Right ventricle myocardium superior (tissue), 1 donor: ENCODE measurements around the gene HSD17B1. TPM values are rescaled to one million over a fixed set of nuclear protein-coding genes. Genes with fewer than 3 reads are reported as not detected.
A peak's percentile ranks its signal among the peaks of the same experiment; 100 is the strongest.
"Not testable (repeated sequence)": the region's sequence is repeated elsewhere in the genome, so short reads cannot be mapped to it uniquely, and the experiment has no call there.

Experiments used
- ATAC-seq: fragments of 200-7000 bp; cut with Tn5 transposase; one replicate; pipeline ENCODE4 v1.9.1; 2020; ENCODE audit warnings: mild to moderate bottlenecking; ENCODE audit not compliant: poor library complexity
- DNase-seq: peaks from one replicate; pipeline ENCODE4 v3.0.0-alpha.2; 2020
- intact Hi-C: fragments of 100-400 bp; cut with DNase I; formaldehyde crosslinking; loops from one replicate; pipeline ENCODE4 v1.11.2; 2022
- long read RNA-seq: library from polyadenylated mRNA; unstranded; transcript quantifications from one replicate; pipeline ENCODE4 v2.0.0, GENCODE V29; 2021
- total RNA-seq: library from RNA; stranded (reverse); fragmentation: NEBNext Ultra II Directional; extraction: Animal tissue kit (Norgen Biotek cat#: 25700); gene quantifications from one replicate; pipeline ENCODE4 v1.2.1, GENCODE V29; 2021
- donor health status: DM: no; HTN: yes; CAD: no; lungs with severe emphysema.

HSD17B1 gene
- total RNA-seq = 0.78 TPM
- long read RNA-seq, partial matches to known transcripts = 1 of 2 reads
- long read RNA-seq, other reads (novel, unspliced or antisense) = 1 of 2 reads

DNA sequence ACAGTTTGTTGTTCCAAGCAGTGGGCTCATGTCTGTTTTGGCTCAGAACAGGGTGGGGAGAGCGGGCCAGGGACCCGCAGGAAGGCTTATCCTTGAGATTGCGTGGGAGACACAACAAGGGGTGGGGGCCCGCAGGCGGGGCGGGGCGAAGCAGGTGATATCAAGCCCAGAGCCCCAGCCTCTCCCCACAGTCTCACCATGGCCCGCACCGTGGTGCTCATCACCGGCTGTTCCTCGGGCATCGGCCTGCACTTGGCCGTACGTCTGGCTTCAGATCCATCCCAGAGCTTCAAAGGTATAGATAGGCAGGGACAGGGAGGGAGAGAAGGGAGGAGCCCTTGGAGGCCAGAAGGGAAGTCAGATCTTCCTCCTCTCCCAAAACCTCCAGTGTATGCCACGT is at the start of gene HSD17B1:
Gene HSD17B1 (plus strand): TSS at position 188 of the 400 bp plus-strand sequence. CDS start 11 bp downstream, at position 199.
- intact Hi-C loops, ATAC-seq: not testable (repeated sequence)
- DNase-seq = peak; percentile 35

- intact Hi-C loops = no loop called here
- ATAC-seq (no peak), DNase-seq (no peak)
These were observed 49.8 kb upstream of the HSD17B1 start for GRCh38 chr17:42502926-42503325.

GRCh38 chr17:42507671-42508070 is 45.1 kb upstream of the HSD17B1 start:
- intact Hi-C loops = no loop called here
- ATAC-seq = no peak
- DNase-seq = no peak

GRCh38 chr17:42508426-42509165 is 44.1 kb upstream of the HSD17B1 start:
- no peak for DNase-seq
- intact Hi-C loops = no loop called here
- no peak for ATAC-seq

DNA sequence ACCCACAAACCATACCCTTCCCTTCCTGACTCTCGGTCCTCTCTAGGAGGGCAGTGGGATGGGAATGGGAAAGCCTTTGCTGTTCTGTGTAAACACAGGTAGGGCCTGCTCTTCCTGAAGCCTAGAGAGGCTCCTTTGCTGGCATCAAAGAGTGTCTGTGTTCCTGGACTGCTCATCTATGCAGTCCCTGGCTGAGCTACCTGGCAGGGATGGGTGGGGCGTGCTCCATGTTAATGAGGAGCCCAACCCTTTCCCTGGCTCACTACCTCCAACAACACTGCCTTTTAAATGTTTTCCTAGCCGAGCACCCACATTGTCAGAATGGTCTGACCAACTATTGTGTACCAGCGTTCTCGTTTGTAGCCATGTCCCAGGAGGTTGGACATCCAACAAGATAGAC is 43.3 kb upstream of the HSD17B1 start:
- intact Hi-C loops = no loop called here
- DNase-seq = no peak
- ATAC-seq = no peak

DNA sequence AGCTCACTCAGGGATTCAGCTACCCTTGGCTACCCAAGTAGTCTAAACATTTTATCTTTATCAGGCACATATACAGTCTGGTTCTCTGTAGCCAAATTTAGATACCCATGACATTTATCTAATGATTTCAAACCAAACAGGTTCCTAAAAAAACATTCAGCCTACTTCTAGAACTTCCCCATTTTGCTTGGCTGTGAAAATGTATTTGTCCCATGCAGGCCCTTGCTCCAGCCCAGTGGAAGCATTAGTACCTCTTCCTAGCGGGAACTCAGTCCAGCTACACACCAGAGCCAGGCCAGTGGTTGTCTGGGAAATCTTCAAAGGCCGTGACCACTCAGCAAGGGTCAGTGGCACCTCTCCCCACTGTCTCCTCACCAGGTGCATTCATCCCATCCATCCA is 42.9 kb upstream of the HSD17B1 start:
- ATAC-seq (no peak), DNase-seq (no peak)
- intact Hi-C loops = no loop called here

DNA sequence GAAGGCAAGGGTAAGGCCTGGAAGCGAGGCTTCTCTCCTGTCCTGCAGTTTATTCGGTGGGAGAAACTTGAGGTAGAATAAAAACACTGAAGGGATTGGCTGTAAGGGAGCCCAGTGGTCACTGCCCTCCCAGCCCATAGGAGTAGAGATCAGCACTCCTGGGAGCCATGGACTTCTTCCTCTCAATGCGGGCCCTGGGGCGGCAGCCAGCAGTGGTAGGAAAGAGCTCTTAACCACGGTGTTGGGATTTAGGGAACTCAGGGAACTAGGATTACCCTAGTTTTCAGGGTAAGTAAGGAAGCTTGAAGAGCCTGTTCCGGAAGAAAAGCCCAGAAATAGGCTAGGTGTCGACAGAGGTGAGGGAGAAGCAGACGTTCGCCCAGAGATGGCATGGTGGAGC is 40.5 kb upstream of the HSD17B1 start:
- DNase-seq (no peak), ATAC-seq (peak; percentile 7)
- intact Hi-C loops = no loop called here

GRCh38 chr17:42512733-42513251 is 39.9 kb upstream of the HSD17B1 start:
- intact Hi-C loops = no loop called here
- no peak for DNase-seq
- no peak for ATAC-seq

- ATAC-seq (no peak), DNase-seq (no peak)
- intact Hi-C loops = no loop called here
These were observed 39.0 kb upstream of the HSD17B1 start for GRCh38 chr17:42513686-42514085.

- intact Hi-C loops = no loop called here
These were observed 38.4 kb upstream of the HSD17B1 start for GRCh38 chr17:42514279-42514678.

DNA sequence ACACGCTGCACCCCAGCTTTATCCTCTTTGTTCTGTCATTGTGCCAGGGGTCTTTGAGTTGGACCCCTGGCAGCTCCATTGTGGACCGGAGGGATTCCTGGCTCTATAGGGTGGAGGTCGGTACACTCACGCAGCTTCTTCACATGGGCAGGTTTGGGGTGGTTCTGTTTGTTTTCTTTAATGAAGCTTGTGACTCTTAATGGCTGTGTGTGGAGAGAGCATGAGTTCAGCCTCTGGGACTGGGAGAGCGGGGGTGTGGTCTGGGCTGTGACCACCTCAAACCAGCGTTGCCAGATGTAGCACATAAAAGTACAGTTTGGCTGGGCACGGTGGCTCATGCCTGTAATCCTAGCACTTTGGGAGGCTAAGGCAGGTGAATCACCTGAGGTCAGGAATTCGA is 37.9 kb upstream of the HSD17B1 start:
- ATAC-seq = no peak
- intact Hi-C loops = loop anchor here (5.0 kb wide), 3 partner anchors 53 to 108 kb away; no protein-coding TSS in a partner anchor
- peak; percentile 21 for DNase-seq

More at GRCh38 chr17:42514279-42514678, 38.4 kb upstream of the HSD17B1 start:
- no peak for DNase-seq
- ATAC-seq = no peak

DNA sequence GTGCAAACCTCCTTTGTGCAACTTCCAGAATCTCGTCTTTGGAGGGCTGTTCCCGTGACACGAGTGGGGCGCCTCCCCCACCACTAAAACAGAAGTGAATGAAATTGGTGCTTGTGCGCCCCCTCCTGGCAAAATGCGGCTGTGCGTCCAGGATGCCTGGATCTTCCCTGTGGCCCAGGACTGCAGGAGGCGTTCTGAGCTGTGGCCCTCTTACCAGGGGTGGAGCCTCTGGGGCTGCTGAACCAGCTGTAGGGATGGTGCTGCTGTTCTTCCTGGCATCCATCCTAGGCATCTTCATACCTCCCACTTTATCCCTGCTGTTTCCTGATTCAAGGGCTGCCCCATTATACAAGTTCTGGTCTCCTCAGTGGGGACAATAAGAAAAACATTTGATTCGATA is 35.2 kb upstream of the HSD17B1 start:
- intact Hi-C loops = loop anchor here (5.0 kb wide), 3 partner anchors 55 to 110 kb away; no protein-coding TSS in a partner anchor
- peak; percentile 94 for DNase-seq
- peak; percentile 65 for ATAC-seq

DNA sequence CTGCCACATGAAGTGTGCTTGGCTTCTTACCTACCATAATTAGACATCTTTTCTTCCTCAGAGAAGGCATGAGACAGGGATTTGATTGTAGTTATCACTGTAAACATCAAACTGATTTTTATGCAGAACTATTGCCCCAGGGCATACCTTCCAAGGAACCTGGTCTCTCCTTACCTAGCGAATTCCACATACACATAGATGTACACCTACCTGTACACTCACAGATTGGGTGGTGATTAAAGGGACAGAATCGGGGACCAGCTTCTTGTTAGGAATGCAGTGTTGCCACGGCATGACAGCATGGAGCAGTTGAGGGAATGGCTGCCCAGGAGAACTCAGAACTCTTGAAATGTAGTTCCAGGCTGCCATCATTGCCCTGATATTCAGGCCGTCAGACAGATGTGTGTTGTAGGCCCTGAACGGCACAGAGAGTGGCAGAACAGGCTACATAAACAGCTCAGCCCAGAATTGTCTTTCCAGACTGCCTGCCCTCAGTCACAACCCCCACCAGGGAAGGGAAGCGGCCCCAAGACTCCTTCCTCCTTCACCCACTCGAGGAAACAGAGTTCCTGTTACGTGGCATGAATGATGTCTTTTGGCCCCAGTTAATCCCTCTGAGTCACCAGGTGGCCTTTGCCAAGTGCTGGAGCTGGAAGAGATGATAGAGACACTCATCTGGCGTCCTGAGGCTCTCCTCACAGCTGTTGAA is 34.5 kb upstream of the HSD17B1 start:
- peak; percentile 82 for DNase-seq
- intact Hi-C loops = loop anchor here (5.0 kb wide), 3 partner anchors 56 to 111 kb away; no protein-coding TSS in a partner anchor
- ATAC-seq = peak; percentile 54

- DNase-seq (peak; percentile 76), ATAC-seq (peak; percentile 34)
These were observed 33.8 kb upstream of the HSD17B1 start for GRCh38 chr17:42518755-42519545.

DNA sequence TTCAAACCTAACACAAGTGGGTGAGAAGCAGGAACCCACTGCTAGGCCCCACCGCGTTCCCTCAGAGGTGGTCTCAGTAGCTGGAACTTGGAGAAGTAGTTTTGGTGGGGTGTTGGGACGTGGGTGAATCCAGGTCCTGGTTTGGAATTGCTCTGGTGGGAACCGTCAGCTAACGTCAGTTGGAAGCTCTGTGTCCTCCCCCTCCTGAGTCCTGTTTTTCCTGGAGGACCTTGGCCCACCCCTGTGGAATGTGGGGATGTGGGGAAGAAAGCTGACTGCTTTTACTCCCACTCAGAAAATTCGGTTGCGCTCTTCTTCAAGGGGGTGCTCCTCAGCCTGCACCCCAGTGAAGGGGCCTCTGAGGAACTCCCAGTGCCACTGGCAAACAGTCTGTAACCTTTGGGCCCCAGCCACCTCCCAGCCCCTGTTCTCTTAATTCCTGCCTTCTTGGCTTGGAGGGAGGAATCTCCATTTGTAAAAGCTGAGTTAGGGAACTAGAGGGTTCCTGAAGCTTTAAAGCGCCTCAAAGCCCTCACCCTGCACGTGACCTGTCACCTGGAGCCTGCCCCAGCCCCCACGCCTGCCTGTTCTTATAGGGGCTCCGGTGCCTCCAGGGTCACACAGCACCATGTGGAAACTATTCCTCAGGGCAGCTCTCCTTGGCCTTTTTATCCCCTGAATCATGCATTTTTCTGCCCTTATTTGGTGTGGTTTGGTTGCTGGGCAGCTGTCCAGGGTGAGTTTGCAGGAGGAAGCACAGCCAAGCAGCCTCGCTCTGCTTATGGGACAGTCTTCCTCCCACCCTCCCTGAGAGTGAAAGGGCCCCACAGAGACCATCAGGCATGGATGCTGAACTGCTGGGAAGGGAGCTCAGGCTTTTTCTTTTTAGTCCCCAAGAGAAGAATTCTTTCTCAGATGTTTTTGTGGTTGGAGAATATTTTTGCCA is 32.9 kb upstream of the HSD17B1 start:
- ATAC-seq = peak; percentile 67
- intact Hi-C loops = loop anchor here (5.0 to 10.0 kb wide), 5 partner anchors 58 to 335 kb away; partner anchors contain the start of genes HCRT and KCNH4
- peak; percentile 93 for DNase-seq

More at GRCh38 chr17:42518755-42519545, 33.8 kb upstream of the HSD17B1 start:
- intact Hi-C loops = loop anchor here (5.0 kb wide), 3 partner anchors 57 to 112 kb away; no protein-coding TSS in a partner anchor

DNA sequence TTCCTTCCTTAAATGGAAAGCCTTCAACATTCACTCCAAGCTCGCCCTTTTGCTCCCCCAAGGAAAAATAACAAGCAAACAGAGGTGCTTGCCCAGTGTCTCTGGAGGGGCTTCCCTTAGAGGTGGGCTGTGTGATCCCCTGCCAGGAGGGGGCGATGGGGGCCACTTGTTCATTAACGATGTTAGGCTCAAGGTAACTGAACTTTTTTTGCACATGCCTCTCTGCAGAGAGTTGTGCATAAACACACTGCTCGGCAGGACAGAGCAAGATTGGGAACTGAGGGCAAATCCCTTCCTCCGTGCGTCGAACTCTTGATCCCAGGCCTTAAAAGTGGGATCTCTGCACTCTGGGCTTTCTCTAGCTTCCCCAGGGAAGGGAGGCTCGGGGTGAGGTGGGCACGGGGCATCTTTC is 32.2 kb upstream of the HSD17B1 start:
- ATAC-seq (no peak), DNase-seq (peak; percentile 56)
- intact Hi-C loops = loop anchor here (5.0 to 10.0 kb wide), 2 partner anchors 203 to 336 kb away; partner anchors contain the start of genes HCRT and KCNH4

DNA sequence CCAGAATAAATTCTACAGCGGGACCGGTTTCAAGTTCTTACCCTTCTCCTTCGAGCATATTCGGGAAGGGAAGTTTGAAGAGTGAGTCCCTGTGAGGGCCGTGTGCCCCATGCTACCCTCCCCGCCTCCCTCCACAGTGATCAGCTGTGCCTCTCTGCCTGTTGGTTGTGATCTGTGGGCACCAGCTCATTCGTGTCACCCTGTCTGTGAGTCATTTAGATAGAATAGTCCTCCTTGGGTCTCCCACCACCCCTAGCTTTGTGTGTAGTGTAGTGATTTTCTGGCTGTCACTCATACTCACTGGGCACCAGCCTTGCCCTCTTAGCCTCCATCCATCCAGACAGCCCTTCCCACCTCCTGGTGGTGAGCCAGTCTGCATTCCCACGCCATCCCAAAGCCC is 31.7 kb upstream of the HSD17B1 start:
- ATAC-seq (no peak), DNase-seq (peak; percentile 21)
- intact Hi-C loops = loop anchor here (5.0 to 10.0 kb wide), 2 partner anchors 204 to 336 kb away; partner anchors contain the start of genes HCRT and KCNH4
